ENCODE results near the gene CLEC4M.

CLEC4M gene

DNA sequence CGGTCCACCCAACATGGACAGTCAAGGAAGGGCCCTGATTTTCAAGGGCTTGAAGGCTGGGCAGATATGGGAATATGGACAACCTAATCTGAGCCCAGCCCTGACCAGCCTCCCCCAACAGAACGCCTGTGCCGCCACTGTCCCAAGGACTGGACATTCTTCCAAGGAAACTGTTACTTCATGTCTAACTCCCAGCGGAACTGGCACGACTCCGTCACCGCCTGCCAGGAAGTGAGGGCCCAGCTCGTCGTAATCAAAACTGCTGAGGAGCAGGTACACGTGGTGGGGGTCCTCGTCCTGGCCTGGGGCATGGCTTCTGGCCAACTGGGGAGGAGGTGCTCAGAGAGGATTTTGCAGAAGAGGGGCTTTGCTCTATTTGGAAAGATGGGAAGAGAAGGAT is 3.5 kb downstream of the CLEC4M start:
- Histone ChIP-seq H3K27me3 (ENCODE audit: low read length) (no peaks in the 10 kb centered on the region), H2AFZ (ENCODE audit: low read depth, low read length, severe bottlenecking) (no peak overlapping the region), H3K9me2 (replicated peaks; ENCODE audit: insufficient read depth, low read length) (no peaks in the 10 kb centered on the region), H3K4me3 (ENCODE audit: insufficient read depth, low read length, poor library complexity, severe bottlenecking) (no peak overlapping the region), H3K79me2 (ENCODE audit: insufficient read depth, low read length) (no peaks in the 10 kb centered on the region), H3K9me3 (ENCODE audit: insufficient read depth, low read length) (no peaks in the 10 kb centered on the region), H3K9ac (ENCODE audit: low read length) (no peak overlapping the region), H3K27ac (ENCODE audit: low read depth, low read length) (no peak overlapping the region), H3F3A (ENCODE audit: insufficient read depth) (no peaks in the 10 kb centered on the region), H3K4me2 (ENCODE audit: low read depth, low read length, poor library complexity, severe bottlenecking) (no peak overlapping the region), H3K36me3 (ENCODE audit: low read length) (no peaks in the 10 kb centered on the region), H4K20me1 (ENCODE audit: low read depth, low read length) (no peaks in the 10 kb centered on the region)
- TF ChIP-seq, protein P1, sequence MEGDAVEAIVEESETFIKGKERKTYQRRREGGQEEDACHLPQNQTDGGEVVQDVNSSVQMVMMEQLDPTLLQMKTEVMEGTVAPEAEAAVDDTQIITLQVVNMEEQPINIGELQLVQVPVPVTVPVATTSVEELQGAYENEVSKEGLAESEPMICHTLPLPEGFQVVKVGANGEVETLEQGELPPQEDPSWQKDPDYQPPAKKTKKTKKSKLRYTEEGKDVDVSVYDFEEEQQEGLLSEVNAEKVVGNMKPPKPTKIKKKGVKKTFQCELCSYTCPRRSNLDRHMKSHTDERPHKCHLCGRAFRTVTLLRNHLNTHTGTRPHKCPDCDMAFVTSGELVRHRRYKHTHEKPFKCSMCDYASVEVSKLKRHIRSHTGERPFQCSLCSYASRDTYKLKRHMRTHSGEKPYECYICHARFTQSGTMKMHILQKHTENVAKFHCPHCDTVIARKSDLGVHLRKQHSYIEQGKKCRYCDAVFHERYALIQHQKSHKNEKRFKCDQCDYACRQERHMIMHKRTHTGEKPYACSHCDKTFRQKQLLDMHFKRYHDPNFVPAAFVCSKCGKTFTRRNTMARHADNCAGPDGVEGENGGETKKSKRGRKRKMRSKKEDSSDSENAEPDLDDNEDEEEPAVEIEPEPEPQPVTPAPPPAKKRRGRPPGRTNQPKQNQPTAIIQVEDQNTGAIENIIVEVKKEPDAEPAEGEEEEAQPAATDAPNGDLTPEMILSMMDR (IDR thresholded peaks at IDR 0.05; ENCODE audit: insufficient read depth, low read length, poor library complexity, severe bottlenecking): no peak
- no peak for TF ChIP-seq EZH2phosphoT487 (conservative IDR thresholded peaks at IDR 0.05; ENCODE audit: low read length)

DNA sequence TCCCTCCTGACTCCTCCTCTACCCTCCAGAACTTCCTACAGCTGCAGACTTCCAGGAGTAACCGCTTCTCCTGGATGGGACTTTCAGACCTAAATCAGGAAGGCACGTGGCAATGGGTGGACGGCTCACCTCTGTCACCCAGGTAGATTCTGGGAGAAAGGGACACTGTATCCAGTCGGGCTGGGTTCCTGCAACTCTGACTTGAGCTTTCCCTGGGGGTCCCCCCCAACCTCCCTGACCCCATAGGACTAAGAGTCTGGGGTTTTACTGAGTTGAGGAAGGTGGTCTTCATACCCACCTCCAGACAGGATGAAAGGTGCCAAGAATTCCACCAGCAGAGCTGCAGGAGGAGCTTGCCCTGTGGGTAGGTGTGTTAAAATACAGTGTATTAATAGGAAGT is 4.4 kb downstream of the CLEC4M start:
- H3K27me3 ChIP-seq (ENCODE audit: low read length): no peaks in the 10 kb centered on the region
- H4K20me1 ChIP-seq (ENCODE audit: low read depth, low read length): no peaks in the 10 kb centered on the region
- no peaks in the 10 kb centered on the region for H3K9me3 ChIP-seq (ENCODE audit: insufficient read depth, low read length)
- H3K9ac ChIP-seq (ENCODE audit: low read length): no peak overlapping the region
- no peaks in the 10 kb centered on the region for H3K36me3 ChIP-seq (ENCODE audit: low read length)
- H3K4me3 ChIP-seq (ENCODE audit: insufficient read depth, low read length, poor library complexity, severe bottlenecking): no peak overlapping the region
- no peaks in the 10 kb centered on the region for H3F3A ChIP-seq (ENCODE audit: insufficient read depth)
- H3K9me2 ChIP-seq (replicated peaks; ENCODE audit: insufficient read depth, low read length): no peaks in the 10 kb centered on the region
- H3K4me2 ChIP-seq (ENCODE audit: low read depth, low read length, poor library complexity, severe bottlenecking): no peak overlapping the region
- no peak overlapping the region for H3K27ac ChIP-seq (ENCODE audit: low read depth, low read length)
- TF ChIP-seq, protein P1 (IDR thresholded peaks at IDR 0.05; ENCODE audit: insufficient read depth, low read length, poor library complexity, severe bottlenecking): no peak
- TF ChIP-seq EZH2phosphoT487 (conservative IDR thresholded peaks at IDR 0.05; ENCODE audit: low read length): no peak
- H2AFZ ChIP-seq (ENCODE audit: low read depth, low read length, severe bottlenecking): no peak overlapping the region
- no peaks in the 10 kb centered on the region for H3K79me2 ChIP-seq (ENCODE audit: insufficient read depth, low read length)

DNA sequence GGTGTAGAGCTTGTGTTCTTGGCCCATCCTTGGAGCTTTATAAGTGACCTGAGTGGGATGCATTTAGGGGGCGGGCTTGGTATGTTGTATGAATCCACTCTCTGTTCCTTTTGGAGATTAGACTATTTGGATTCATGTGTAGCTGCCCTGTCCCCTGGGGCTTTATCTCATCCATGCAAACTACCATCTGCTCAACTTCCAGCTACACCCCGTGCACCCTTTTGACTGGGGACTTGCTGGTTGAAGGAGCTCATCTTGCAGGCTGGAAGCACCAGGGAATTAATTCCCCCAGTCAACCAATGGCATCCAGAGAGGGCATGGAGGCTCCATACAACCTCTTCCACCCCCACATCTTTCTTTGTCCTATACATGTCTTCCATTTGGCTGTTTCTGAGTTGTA is 6.1 kb downstream of the CLEC4M start:
- Histone ChIP-seq H3K4me2 (ENCODE audit: low read depth, low read length, poor library complexity, severe bottlenecking) (no peak overlapping the region), H3F3A (ENCODE audit: insufficient read depth) (no peaks in the 10 kb centered on the region)
- no peak for TF ChIP-seq EZH2phosphoT487 (conservative IDR thresholded peaks at IDR 0.05; ENCODE audit: low read length)
- TF ChIP-seq, protein P1 (IDR thresholded peaks at IDR 0.05; ENCODE audit: insufficient read depth, low read length, poor library complexity, severe bottlenecking): no peak

More for the DNA sequence above, 6.1 kb downstream of the CLEC4M start:
- Histone ChIP-seq H3K9ac (ENCODE audit: low read length) (no peak overlapping the region), H3K79me2 (ENCODE audit: insufficient read depth, low read length) (no peaks in the 10 kb centered on the region), H3K4me3 (ENCODE audit: insufficient read depth, low read length, poor library complexity, severe bottlenecking) (no peak overlapping the region), H4K20me1 (ENCODE audit: low read depth, low read length) (no peaks in the 10 kb centered on the region), H3K27ac (ENCODE audit: low read depth, low read length) (no peak overlapping the region), H3K36me3 (ENCODE audit: low read length) (no peaks in the 10 kb centered on the region), H3K27me3 (ENCODE audit: low read length) (no peaks in the 10 kb centered on the region), H3K9me2 (replicated peaks; ENCODE audit: insufficient read depth, low read length) (no peaks in the 10 kb centered on the region), H3K9me3 (ENCODE audit: insufficient read depth, low read length) (no peaks in the 10 kb centered on the region), H2AFZ (ENCODE audit: low read depth, low read length, severe bottlenecking) (no peak overlapping the region)

All from SU-DHL-6 (cell line).